Raji (cell line): Measurements from ENCODE around the gene F12.

Experiments
- POLR2A ChIP-seq: IDR thresholded peaks from 2 replicates; pipeline ENCODE4 v1.6.1; 2011; ENCODE audit warnings: low read depth, low read length, control low read depth; ENCODE audit not compliant: insufficient read depth

The F12 gene

GRCh38 chr5:177365845-177366527 lies 43.4 kb downstream of the F12 start:
- TF ChIP-seq POLR2A: no peak

- TF ChIP-seq POLR2A: no peak
These were observed 45.0 kb downstream of the F12 start for GRCh38 chr5:177364159-177364962.

GRCh38 chr5:177363565-177363964 lies 45.8 kb downstream of the F12 start:
- no peak for TF ChIP-seq POLR2A

GRCh38 chr5:177362610-177363507 lies 46.5 kb downstream of the F12 start:
- peak; percentile 59 for TF ChIP-seq POLR2A

GRCh38 chr5:177362292-177362609 lies 47.1 kb downstream of the F12 start:
- TF ChIP-seq POLR2A: no peak

- no peak for TF ChIP-seq POLR2A
These were observed 47.7 kb downstream of the F12 start for GRCh38 chr5:177361418-177362291.

GRCh38 chr5:177359860-177360259 lies 49.5 kb downstream of the F12 start:
- no peak for TF ChIP-seq POLR2A

GRCh38 chr5:177359451-177359851 lies 49.9 kb downstream of the F12 start:
- TF ChIP-seq POLR2A: no peak

GRCh38 chr5:177358370-177358819 lies 51.0 kb downstream of the F12 start:
- TF ChIP-seq POLR2A: no peak

- TF ChIP-seq POLR2A: peak; percentile 86
These were observed 51.7 kb downstream of the F12 start, which contains the start of gene RGS14 for GRCh38 chr5:177357459-177358351. RGS14 (plus strand) TSS chr5:177357924; CDS start chr5:177358025, 101 bp downstream.

GRCh38 chr5:177357146-177357458 lies 52.3 kb downstream of the F12 start:
- TF ChIP-seq POLR2A: no peak

GRCh38 chr5:177356746-177357145 lies 52.6 kb downstream of the F12 start:
- no peak for TF ChIP-seq POLR2A

- TF ChIP-seq POLR2A: no peak
These were observed 53.5 kb downstream of the F12 start for GRCh38 chr5:177355868-177356168.
